ENCODE measurements around the gene TCFL5.

DNA sequence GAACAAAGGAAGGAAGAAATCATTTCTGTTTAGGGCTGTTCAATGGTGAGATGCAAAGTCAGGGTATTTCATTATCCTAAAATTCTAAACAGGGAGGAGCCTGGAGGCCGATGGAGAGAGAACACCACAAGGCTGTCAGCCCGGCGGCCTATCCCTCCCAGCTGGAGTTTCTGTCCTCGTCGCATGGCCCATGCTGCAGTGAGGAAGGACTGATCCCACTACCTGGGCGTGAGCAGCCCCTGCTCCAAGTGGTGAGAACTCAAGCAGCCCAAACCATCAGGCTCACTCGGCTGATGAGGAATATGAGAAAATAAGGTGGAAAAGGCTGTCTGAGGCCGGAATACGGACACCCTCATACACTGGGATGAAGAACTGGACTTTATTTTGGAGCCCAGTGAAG is 33.9 kb upstream of the TCFL5 start:
- TF ChIP-seq, protein P1, sequence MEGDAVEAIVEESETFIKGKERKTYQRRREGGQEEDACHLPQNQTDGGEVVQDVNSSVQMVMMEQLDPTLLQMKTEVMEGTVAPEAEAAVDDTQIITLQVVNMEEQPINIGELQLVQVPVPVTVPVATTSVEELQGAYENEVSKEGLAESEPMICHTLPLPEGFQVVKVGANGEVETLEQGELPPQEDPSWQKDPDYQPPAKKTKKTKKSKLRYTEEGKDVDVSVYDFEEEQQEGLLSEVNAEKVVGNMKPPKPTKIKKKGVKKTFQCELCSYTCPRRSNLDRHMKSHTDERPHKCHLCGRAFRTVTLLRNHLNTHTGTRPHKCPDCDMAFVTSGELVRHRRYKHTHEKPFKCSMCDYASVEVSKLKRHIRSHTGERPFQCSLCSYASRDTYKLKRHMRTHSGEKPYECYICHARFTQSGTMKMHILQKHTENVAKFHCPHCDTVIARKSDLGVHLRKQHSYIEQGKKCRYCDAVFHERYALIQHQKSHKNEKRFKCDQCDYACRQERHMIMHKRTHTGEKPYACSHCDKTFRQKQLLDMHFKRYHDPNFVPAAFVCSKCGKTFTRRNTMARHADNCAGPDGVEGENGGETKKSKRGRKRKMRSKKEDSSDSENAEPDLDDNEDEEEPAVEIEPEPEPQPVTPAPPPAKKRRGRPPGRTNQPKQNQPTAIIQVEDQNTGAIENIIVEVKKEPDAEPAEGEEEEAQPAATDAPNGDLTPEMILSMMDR (IDR thresholded peaks at IDR 0.05) = no peak
- no peak for TF ChIP-seq POLR2AphosphoS5 (IDR thresholded peaks at IDR 0.05)
- TF ChIP-seq POLR2A (IDR thresholded peaks at IDR 0.05; ENCODE audit: low read depth) = no peak
